IPS DF 6.9 (cell line): Measurements from ENCODE around the gene OR1M1.
"Not testable (repeated sequence)": the region's sequence is repeated elsewhere in the genome, so short reads cannot be mapped to it uniquely, and the experiment has no call there.

Experiments
- DNase-seq: peaks from one replicate; pipeline ENCODE4 v3.0.0-alpha.2; 2013; ENCODE audit warnings: low read depth, low spot score
- H3K27ac ChIP-seq: one replicate; pipeline ENCODE4 v1.5.1; 2013; ENCODE audit warnings: low read length, control low read depth
- H3K27me3 ChIP-seq: 2 replicates; pipeline ENCODE4 v1.6.1; 2013; ENCODE audit warnings: mild to moderate bottlenecking, low read length; ENCODE audit not compliant: control insufficient read depth, insufficient read depth
- H3K36me3 ChIP-seq: 2 replicates; pipeline ENCODE4 v1.6.1; 2013; ENCODE audit warnings: low read length; ENCODE audit not compliant: control insufficient read depth, insufficient read depth
- H3K4me1 ChIP-seq: 2 replicates; pipeline ENCODE4 v1.6.1; 2013; ENCODE audit warnings: low read length; ENCODE audit not compliant: control insufficient read depth, insufficient read depth
- H3K4me3 ChIP-seq: 2 replicates; pipeline ENCODE4 v1.5.1; 2013; ENCODE audit warnings: mild to moderate bottlenecking, low read length
- H3K9me3 ChIP-seq: 2 replicates; pipeline ENCODE4 v1.6.1; 2013; ENCODE audit warnings: low read length, inconsistent platforms; ENCODE audit not compliant: control insufficient read depth, insufficient read depth
- WGBS: extraction: QIAGEN DNeasy Blood & Tissue Kit; methylation state at CpG from one replicate; pipeline ENCODE4 v1.1.7; 2013; ENCODE audit warnings: mixed read lengths, missing lambda C conversion rate; ENCODE audit not compliant: insufficient read length, insufficient coverage; 5-methylcytosine and 5-hydroxymethylcytosine counted together

OR1M1 gene

GRCh38 chr19:9086761-9087160 is at the start of gene OR1M1:
TSS of gene OR1M1 (plus strand) at chr19:9087061. CDS start at chr19:9093245, 6,184 bp downstream.
- H3K27me3 ChIP-seq: no peaks in the 10 kb centered on the region
- no peaks in the 10 kb centered on the region for H3K36me3 ChIP-seq
- H3K27ac ChIP-seq: no peak within 1 kb of the TSS
- no peaks in the 10 kb centered on the region for H3K4me1 ChIP-seq
- H3K4me3 ChIP-seq: no peak within 1 kb of the TSS
- DNase-seq: no peak
- no peaks in the 10 kb centered on the region for H3K9me3 ChIP-seq
- no CpG with 5 or more reads among the region's 2 CpGs for WGBS

GRCh38 chr19:9037400-9038062 is 49.3 kb upstream of the OR1M1 start:
- H3K36me3 ChIP-seq: no peaks in the 10 kb centered on the region
- H3K4me1 ChIP-seq: no peaks in the 10 kb centered on the region
- no peaks in the 10 kb centered on the region for H3K9me3 ChIP-seq
- no peak overlapping the region for H3K27ac ChIP-seq
- no peak overlapping the region for H3K4me3 ChIP-seq
- WGBS: no CpG with 5 or more reads among the region's 8 CpGs
- H3K27me3 ChIP-seq: no peaks in the 10 kb centered on the region
- no peak for DNase-seq

GRCh38 chr19:9039728-9040127 is 47.1 kb upstream of the OR1M1 start:
- H3K9me3 ChIP-seq: no peaks in the 10 kb centered on the region
- no peaks in the 10 kb centered on the region for H3K36me3 ChIP-seq
- H3K27me3 ChIP-seq: no peaks in the 10 kb centered on the region
- H3K27ac ChIP-seq: no peak overlapping the region
- DNase-seq: no peak
- H3K4me1 ChIP-seq: no peaks in the 10 kb centered on the region
- H3K4me3 ChIP-seq: no peak overlapping the region
- WGBS: no CpG with 5 or more reads among the region's 5 CpGs

- no peak for DNase-seq
- Histone ChIP-seq H3K9me3 (no peaks in the 10 kb centered on the region), H3K27ac (no peak overlapping the region), H3K36me3 (no peaks in the 10 kb centered on the region), H3K4me1 (no peaks in the 10 kb centered on the region), H3K4me3 (no peak overlapping the region), H3K27me3 (no peaks in the 10 kb centered on the region)
- no CpG with 5 or more reads among the region's 9 CpGs for WGBS
Measured at GRCh38 chr19:9040131-9040530, 46.7 kb upstream of the OR1M1 start.

- Histone ChIP-seq H3K27ac (no peak overlapping the region), H3K4me3 (no peak overlapping the region), H3K36me3 (no peaks in the 10 kb centered on the region), H3K27me3 (no peaks in the 10 kb centered on the region), H3K9me3 (no peaks in the 10 kb centered on the region), H3K4me1 (no peaks in the 10 kb centered on the region)
- no peak for DNase-seq
- no CpG with 5 or more reads among the region's 8 CpGs for WGBS
Measured at GRCh38 chr19:9041023-9041422, 45.8 kb upstream of the OR1M1 start.

- WGBS: no CpG with 5 or more reads among the region's 5 CpGs
- H3K27me3 ChIP-seq: no peaks in the 10 kb centered on the region
- no peak overlapping the region for H3K27ac ChIP-seq
- H3K9me3 ChIP-seq: no peaks in the 10 kb centered on the region
- no peaks in the 10 kb centered on the region for H3K36me3 ChIP-seq
- H3K4me3 ChIP-seq: no peak overlapping the region
- no peaks in the 10 kb centered on the region for H3K4me1 ChIP-seq
- no peak for DNase-seq
Measured at GRCh38 chr19:9043524-9043923, 43.3 kb upstream of the OR1M1 start.

- Histone ChIP-seq H3K9me3 (no peaks in the 10 kb centered on the region), H3K4me1 (no peaks in the 10 kb centered on the region), H3K27me3 (no peaks in the 10 kb centered on the region), H3K36me3 (no peaks in the 10 kb centered on the region), H3K27ac (no peak overlapping the region), H3K4me3 (no peak overlapping the region)
- no peak for DNase-seq
- WGBS: no CpG with 5 or more reads among the region's 3 CpGs
Measured at GRCh38 chr19:9044449-9044848, 42.4 kb upstream of the OR1M1 start.

GRCh38 chr19:9046694-9047093 is 40.2 kb upstream of the OR1M1 start:
- no peaks in the 10 kb centered on the region for H3K36me3 ChIP-seq
- no peak overlapping the region for H3K4me3 ChIP-seq
- no peaks in the 10 kb centered on the region for H3K27me3 ChIP-seq
- no peak for DNase-seq
- WGBS: 100% methylated on average over 1 of the region's 4 CpGs
- no peak overlapping the region for H3K27ac ChIP-seq
- no peaks in the 10 kb centered on the region for H3K9me3 ChIP-seq
- H3K4me1 ChIP-seq: no peaks in the 10 kb centered on the region

- Histone ChIP-seq H3K9me3 (no peaks in the 10 kb centered on the region), H3K36me3 (no peaks in the 10 kb centered on the region), H3K27ac (no peak overlapping the region), H3K4me1 (0 out of 2 replicates have a peak, but pooled peaks cover 2% of the 10 kb centered on the region), H3K4me3 (no peak overlapping the region), H3K27me3 (no peaks in the 10 kb centered on the region)
- DNase-seq: no peak
- WGBS: no CpG with 5 or more reads among the region's 4 CpGs
Measured at GRCh38 chr19:9052894-9053293, 34.0 kb upstream of the OR1M1 start.

GRCh38 chr19:9053674-9054073 is 33.2 kb upstream of the OR1M1 start:
- DNase-seq, H3K36me3 ChIP-seq, H3K27me3 ChIP-seq, H3K27ac ChIP-seq, H3K4me1 ChIP-seq, H3K9me3 ChIP-seq, H3K4me3 ChIP-seq: not testable (repeated sequence)
- WGBS: no CpG with 5 or more reads among the region's 6 CpGs

- no peak for DNase-seq
- Histone ChIP-seq H3K9me3 (no peaks in the 10 kb centered on the region), H3K36me3 (no peaks in the 10 kb centered on the region), H3K27me3 (no peaks in the 10 kb centered on the region), H3K27ac (no peak overlapping the region), H3K4me3 (no peak overlapping the region), H3K4me1 (0 out of 2 replicates have a peak, but pooled peaks cover 2% of the 10 kb centered on the region)
- no CpG with 5 or more reads among the region's 8 CpGs for WGBS
Measured at GRCh38 chr19:9054207-9054606, 32.7 kb upstream of the OR1M1 start.
